ENCODE data around the gene SLC39A3.

Gene SLC39A3

DNA sequence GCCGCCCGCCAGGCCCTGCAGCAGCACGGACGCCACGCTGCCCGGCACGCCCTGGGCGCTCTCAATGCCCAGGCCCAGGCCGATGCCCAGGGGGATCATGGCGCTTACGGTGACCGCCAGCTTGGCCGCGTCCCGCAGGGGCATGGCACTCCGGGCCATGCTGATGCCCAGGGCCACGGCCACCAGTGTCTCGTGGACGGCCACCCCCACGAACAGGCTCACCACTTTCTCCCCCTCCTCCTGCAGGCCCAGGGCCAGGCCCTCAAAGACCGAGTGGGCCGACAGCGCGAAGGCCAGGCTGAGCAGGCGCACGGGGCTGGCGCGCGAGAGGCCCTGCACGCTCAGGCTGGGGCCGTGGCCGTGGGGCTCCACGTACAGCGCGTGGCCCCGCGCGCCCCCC, 6.9 kb downstream of the SLC39A3 start:
- peaks cover 0 to 6% (median 4%) of the 10 kb centered on the region in 5 experiments for H3K9me3 ChIP-seq (ENCODE audit: control extremely low read depth in 1 of 5, control insufficient read depth in 4 of 5, insufficient read depth in 2 of 5, low read depth in 1 of 5, low read length in 4 of 5)
- 94% methylated on average over 33 of the region's 38 CpGs for WGBS (ENCODE audit: insufficient coverage)
- DNase-seq, result no peak
- peaks cover 0 to 27% (median 8%) of the 10 kb centered on the region in 4 experiments for H3K4me1 ChIP-seq (ENCODE audit: control extremely low read depth in 1 of 4, control insufficient read depth in 4 of 4, insufficient read depth in 4 of 4, low read length in 3 of 4)
- peaks cover 10 to 65% (median 53%) of the 10 kb centered on the region in 4 experiments for H3K36me3 ChIP-seq (ENCODE audit: control insufficient read depth in 4 of 4, insufficient read depth in 4 of 4, low read length in 3 of 4)
- no peak overlapping the region for H3K27ac ChIP-seq (ENCODE audit: insufficient read depth in 1 of 2, low read depth in 1 of 2, low read length in 2 of 2, poor library complexity in 1 of 2, severe bottlenecking in 2 of 2)
- ChIA-PET POLR2A (no interaction called here), CTCF (no interaction called here)
- H3K4me3 ChIP-seq (ENCODE audit: control insufficient read depth in 1 of 7, extremely low read depth in 1 of 7, insufficient read depth in 4 of 7, low read depth in 2 of 7, low read length in 6 of 7), result no peak overlapping the region
- no peaks in the 10 kb centered on the region for H3K27me3 ChIP-seq (replicated peaks in 2 of 5; ENCODE audit: control insufficient read depth in 4 of 5, insufficient read depth in 5 of 5, low read length in 4 of 5)

DNA sequence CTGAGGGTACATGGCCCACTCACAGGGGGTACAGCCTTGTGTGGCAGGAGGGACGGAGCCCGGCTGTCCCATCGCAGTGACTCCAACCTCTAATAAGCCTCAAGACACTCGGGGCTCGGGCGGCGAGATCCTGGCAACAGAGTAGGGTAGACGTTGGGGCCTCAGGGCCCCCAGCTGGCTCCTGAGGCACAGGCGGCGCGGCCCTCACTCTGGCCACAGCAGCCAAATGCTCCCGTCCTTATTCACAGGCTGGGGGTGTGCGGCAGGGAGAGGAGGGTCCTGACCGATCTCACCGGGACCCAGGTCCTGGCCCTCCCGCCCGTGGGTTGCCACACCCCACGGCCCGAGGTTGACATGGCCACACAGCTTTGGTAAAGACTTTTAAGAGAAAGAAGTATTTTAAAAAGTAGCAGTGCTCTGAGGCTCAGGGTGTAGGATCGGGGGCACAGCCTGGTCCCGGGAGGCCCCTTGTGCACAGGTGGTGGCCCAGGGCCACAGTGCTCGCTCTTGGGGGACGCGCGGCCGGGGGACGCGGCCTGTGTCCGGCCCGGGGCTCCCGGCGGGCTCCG, 7.6 kb downstream of the SLC39A3 start:
- no peak for DNase-seq
- no peaks in the 10 kb centered on the region for H3K27me3 ChIP-seq (replicated peaks in 2 of 5; ENCODE audit: control insufficient read depth in 4 of 5, insufficient read depth in 5 of 5, low read length in 4 of 5)
- no peak overlapping the region for H3K4me3 ChIP-seq (ENCODE audit: control insufficient read depth in 1 of 7, extremely low read depth in 1 of 7, insufficient read depth in 4 of 7, low read depth in 2 of 7, low read length in 6 of 7)
- H3K4me1 ChIP-seq (ENCODE audit: control extremely low read depth in 1 of 4, control insufficient read depth in 4 of 4, insufficient read depth in 4 of 4, low read length in 3 of 4), result peaks cover 0 to 24% (median 6%) of the 10 kb centered on the region in 4 experiments
- ChIA-PET CTCF (interaction anchor here (0.9 kb wide), 1 partner anchor 140 kb away, joined by 3 read pairs; no protein-coding TSS in a partner anchor), POLR2A (no interaction called here)
- H3K27ac ChIP-seq (ENCODE audit: insufficient read depth in 1 of 2, low read depth in 1 of 2, low read length in 2 of 2, poor library complexity in 1 of 2, severe bottlenecking in 2 of 2), result no peak overlapping the region
- WGBS (ENCODE audit: insufficient coverage), result 96% methylated on average over 21 of the region's 33 CpGs
- peaks cover 10 to 65% (median 52%) of the 10 kb centered on the region in 4 experiments for H3K36me3 ChIP-seq (ENCODE audit: control insufficient read depth in 4 of 4, insufficient read depth in 4 of 4, low read length in 3 of 4)
- peaks cover 0 to 6% (median 4%) of the 10 kb centered on the region in 5 experiments for H3K9me3 ChIP-seq (ENCODE audit: control extremely low read depth in 1 of 5, control insufficient read depth in 4 of 5, insufficient read depth in 2 of 5, low read depth in 1 of 5, low read length in 4 of 5)

DNA sequence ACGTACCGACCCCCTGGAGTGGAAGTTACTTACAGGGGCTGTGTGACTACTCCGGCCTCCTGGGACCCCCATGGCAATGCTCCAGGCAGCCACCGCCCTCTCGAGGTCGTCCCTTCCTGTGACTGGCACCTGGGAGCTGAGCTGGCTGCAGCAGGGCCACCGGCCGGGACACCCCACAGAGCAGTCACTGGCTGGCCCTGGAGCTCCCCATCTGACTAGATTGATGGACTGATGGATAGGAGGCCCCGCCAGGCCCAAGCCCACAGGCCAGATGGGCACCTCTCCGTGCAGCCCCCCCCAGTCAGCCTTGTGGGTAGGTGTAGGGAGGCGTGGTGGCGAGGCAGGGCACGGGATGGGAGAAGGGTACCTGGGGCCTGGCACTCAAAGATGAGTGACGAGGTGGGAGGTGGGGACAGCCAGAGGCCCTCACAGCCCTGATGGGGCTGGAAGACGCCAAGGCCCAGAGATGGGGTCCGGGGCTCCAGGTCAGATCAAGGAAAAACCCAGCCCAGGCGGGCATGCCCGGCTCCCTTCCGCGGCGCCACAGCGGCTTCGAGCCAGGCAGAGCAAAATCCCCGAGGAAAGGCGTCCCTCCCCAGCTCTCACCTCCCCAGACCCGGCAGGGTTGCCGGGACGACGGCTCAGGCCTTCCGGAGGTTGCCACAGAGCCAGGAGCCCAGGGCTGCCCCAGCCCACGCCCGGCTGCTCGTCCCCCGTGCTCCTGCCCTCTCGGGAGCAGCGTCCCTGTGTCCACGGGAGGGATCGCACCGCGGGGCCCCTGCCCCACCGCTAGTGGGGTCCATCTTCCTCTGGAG, 8.4 kb downstream of the SLC39A3 start:
- H3K9me3 ChIP-seq (ENCODE audit: control extremely low read depth in 1 of 5, control insufficient read depth in 4 of 5, insufficient read depth in 2 of 5, low read depth in 1 of 5, low read length in 4 of 5), result peaks cover 0 to 2% (median 1%) of the 10 kb centered on the region in 5 experiments
- ChIA-PET CTCF (interaction anchor here (0.7 to 0.9 kb wide), 2 partner anchors 8 to 141 kb away, joined by 3 read pairs; no protein-coding TSS in a partner anchor), POLR2A (no interaction called here)
- H3K27ac ChIP-seq (ENCODE audit: insufficient read depth in 1 of 2, low read depth in 1 of 2, low read length in 2 of 2, poor library complexity in 1 of 2, severe bottlenecking in 2 of 2), result no peak overlapping the region
- 94% methylated on average over 36 of the region's 41 CpGs for whole genome bisulfite sequencing (ENCODE audit: insufficient coverage)
- peaks cover 7 to 56% (median 44%) of the 10 kb centered on the region in 4 experiments for H3K36me3 ChIP-seq (ENCODE audit: control insufficient read depth in 4 of 4, insufficient read depth in 4 of 4, low read length in 3 of 4)
- DNase-seq, result no peak
- peaks cover 0 to 23% (median 12%) of the 10 kb centered on the region in 4 experiments for H3K4me1 ChIP-seq (ENCODE audit: control extremely low read depth in 1 of 4, control insufficient read depth in 4 of 4, insufficient read depth in 4 of 4, low read length in 3 of 4)
- H3K4me3 ChIP-seq (ENCODE audit: control insufficient read depth in 1 of 7, extremely low read depth in 1 of 7, insufficient read depth in 4 of 7, low read depth in 2 of 7, low read length in 6 of 7), result no peak overlapping the region
- no peaks in the 10 kb centered on the region for H3K27me3 ChIP-seq (replicated peaks in 2 of 5; ENCODE audit: control insufficient read depth in 4 of 5, insufficient read depth in 5 of 5, low read length in 4 of 5)

DNA sequence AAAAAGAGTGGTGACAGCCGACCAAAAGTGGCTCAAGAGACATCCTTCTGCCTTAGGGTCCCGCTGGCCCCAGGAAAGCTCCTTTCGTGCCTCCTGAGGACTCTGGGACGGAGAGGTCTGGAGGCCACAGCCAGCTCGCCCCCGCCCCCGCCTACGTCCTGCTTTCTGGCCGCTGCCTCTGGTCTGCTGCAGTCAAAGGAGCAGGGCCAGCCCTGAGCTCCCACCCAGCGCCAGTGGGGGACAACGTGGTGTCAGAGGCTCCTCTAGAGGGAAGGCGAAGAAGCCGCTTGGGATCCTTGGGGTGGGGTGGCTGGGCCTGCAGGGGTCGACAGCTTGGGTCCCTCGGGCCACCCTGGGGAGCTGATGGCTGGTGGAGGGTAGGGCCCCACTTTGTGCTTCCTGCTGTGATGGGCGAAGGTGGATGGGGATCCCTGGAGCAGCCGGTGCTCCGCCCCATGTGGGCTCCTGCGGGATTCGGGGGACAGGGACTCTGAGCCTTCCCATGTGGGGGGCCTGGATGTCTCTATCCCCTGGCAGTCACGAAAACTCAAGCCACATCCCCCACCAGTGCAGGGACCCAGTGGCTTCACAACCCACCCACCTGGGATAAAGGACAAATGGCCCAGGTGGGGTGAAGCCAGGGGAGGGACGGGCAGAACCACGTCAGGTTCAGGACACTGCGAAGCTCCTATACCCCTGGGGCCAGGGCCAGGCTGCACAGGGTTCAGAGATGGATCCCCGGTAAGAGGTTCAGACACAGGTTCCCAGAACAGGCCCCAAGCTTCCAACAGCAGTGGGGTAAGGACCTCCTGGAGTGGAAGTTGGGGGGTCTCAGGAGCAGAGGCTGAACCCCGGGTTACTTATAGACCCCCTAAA, 9.6 kb downstream of the SLC39A3 start:
- peaks cover 2 to 44% (median 32%) of the 10 kb centered on the region in 4 experiments for H3K36me3 ChIP-seq (ENCODE audit: control insufficient read depth in 4 of 4, insufficient read depth in 4 of 4, low read length in 3 of 4)
- WGBS (ENCODE audit: insufficient coverage), result 98% methylated on average over 13 of the region's 26 CpGs
- ChIA-PET POLR2A (interaction anchor here (0.6 kb wide), 1 partner anchor 789 kb away, joined by 3 read pairs; no protein-coding TSS in a partner anchor), CTCF (no interaction called here)
- no peaks in the 10 kb centered on the region for H3K9me3 ChIP-seq (ENCODE audit: control extremely low read depth in 1 of 5, control insufficient read depth in 4 of 5, insufficient read depth in 2 of 5, low read depth in 1 of 5, low read length in 4 of 5)
- DNase-seq, result no peak
- H3K27me3 ChIP-seq (replicated peaks in 2 of 5; ENCODE audit: control insufficient read depth in 4 of 5, insufficient read depth in 5 of 5, low read length in 4 of 5), result no peaks in the 10 kb centered on the region
- H3K4me1 ChIP-seq (ENCODE audit: control extremely low read depth in 1 of 4, control insufficient read depth in 4 of 4, insufficient read depth in 4 of 4, low read length in 3 of 4), result peaks cover 0 to 18% (median 13%) of the 10 kb centered on the region in 4 experiments
- no peak overlapping the region for H3K27ac ChIP-seq (ENCODE audit: insufficient read depth in 1 of 2, low read depth in 1 of 2, low read length in 2 of 2, poor library complexity in 1 of 2, severe bottlenecking in 2 of 2)
- H3K4me3 ChIP-seq (ENCODE audit: control insufficient read depth in 1 of 7, extremely low read depth in 1 of 7, insufficient read depth in 4 of 7, low read depth in 2 of 7, low read length in 6 of 7), result no peak overlapping the region

DNA sequence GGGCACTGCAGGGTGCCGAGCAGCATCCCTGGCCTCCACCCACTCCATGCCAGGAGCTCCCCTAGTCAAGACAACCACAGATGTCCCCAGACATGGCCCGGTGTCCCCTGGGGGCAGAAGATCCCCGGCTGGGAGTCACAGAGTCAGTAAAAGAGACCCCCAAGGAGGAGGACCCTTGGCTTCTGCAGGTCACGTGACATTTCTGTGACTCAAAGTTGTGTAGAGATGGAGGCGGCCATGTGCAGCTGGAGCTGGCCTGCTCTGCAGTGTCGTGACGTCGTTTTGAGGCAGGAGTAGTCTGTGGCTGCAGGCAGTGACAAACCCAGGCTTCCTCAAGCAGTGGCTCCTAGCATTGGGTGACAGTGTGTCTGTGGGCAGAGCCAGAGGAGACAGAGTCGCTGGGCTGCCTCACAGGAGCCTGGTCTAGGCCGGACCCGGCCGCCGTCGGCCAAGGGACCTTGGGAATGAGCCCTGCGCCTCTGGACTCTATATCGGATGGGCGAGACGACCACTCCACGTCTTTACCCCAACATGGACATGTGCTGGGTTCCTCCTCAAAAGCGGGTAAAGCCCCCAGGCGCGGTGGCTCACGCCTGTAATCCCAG, 10.9 kb downstream of the SLC39A3 start:
- no peak overlapping the region for H3K4me3 ChIP-seq (ENCODE audit: control insufficient read depth in 1 of 7, extremely low read depth in 1 of 7, insufficient read depth in 4 of 7, low read depth in 2 of 7, low read length in 6 of 7)
- H3K27me3 ChIP-seq (replicated peaks in 2 of 5; ENCODE audit: control insufficient read depth in 4 of 5, insufficient read depth in 5 of 5, low read length in 4 of 5), result no peaks in the 10 kb centered on the region
- no peak overlapping the region for H3K27ac ChIP-seq (ENCODE audit: insufficient read depth in 1 of 2, low read depth in 1 of 2, low read length in 2 of 2, poor library complexity in 1 of 2, severe bottlenecking in 2 of 2)
- no peaks in the 10 kb centered on the region for H3K9me3 ChIP-seq (ENCODE audit: control extremely low read depth in 1 of 5, control insufficient read depth in 4 of 5, insufficient read depth in 2 of 5, low read depth in 1 of 5, low read length in 4 of 5)
- 96% methylated on average over 22 of the region's 23 CpGs for WGBS (ENCODE audit: insufficient coverage)
- H3K36me3 ChIP-seq (ENCODE audit: control insufficient read depth in 4 of 4, insufficient read depth in 4 of 4, low read length in 3 of 4), result peaks cover 2 to 31% (median 19%) of the 10 kb centered on the region in 4 experiments
- CTCF ChIA-PET, result interaction anchor here (1.0 kb wide), 1 partner anchor 14 kb away, joined by 3 read pairs; no protein-coding TSS in a partner anchor
- peaks cover 0 to 18% (median 12%) of the 10 kb centered on the region in 4 experiments for H3K4me1 ChIP-seq (ENCODE audit: control extremely low read depth in 1 of 4, control insufficient read depth in 4 of 4, insufficient read depth in 4 of 4, low read length in 3 of 4)
- DNase-seq, result peak in 1 of 3 donors; percentile 35
- POLR2A ChIA-PET, result no interaction called here

DNA sequence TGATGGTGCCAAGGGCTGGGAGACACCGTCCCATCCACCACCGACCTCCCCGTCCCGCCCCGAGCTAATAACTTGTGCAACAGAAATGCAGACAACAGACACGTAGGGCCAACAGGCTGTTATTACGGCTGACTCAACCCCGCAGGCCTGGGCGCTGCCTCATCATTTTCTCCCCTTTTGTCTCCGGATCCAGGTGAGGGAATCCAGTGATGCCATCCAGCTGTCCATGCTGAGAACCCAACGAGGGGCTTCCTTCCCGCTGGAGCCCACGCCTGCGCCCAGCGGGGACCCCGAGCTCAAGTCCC, 12.2 kb downstream of the SLC39A3 start:
- H3K27me3 ChIP-seq (replicated peaks in 2 of 5; ENCODE audit: control insufficient read depth in 4 of 5, insufficient read depth in 5 of 5, low read length in 4 of 5), result no peaks in the 10 kb centered on the region
- ChIA-PET POLR2A (interaction anchor here (0.9 to 1.4 kb wide), 3 partner anchors 10 to 22 kb away, joined by 3 to 5 read pairs (median 3); no protein-coding TSS in a partner anchor), CTCF (interaction anchor here (0.7 to 1.6 kb wide), 6 partner anchors 12 to 79 kb away, joined by 3 to 6 read pairs (median 3); no protein-coding TSS in a partner anchor)
- 88% methylated on average over 16 of the region's 16 CpGs for whole genome bisulfite sequencing (ENCODE audit: insufficient coverage)
- no peak for DNase-seq
- H3K9me3 ChIP-seq (ENCODE audit: control extremely low read depth in 1 of 5, control insufficient read depth in 4 of 5, insufficient read depth in 2 of 5, low read depth in 1 of 5, low read length in 4 of 5), result no peaks in the 10 kb centered on the region
- peaks cover 0 to 20% (median 15%) of the 10 kb centered on the region in 4 experiments for H3K4me1 ChIP-seq (ENCODE audit: control extremely low read depth in 1 of 4, control insufficient read depth in 4 of 4, insufficient read depth in 4 of 4, low read length in 3 of 4)
- no peak overlapping the region for H3K4me3 ChIP-seq (ENCODE audit: control insufficient read depth in 1 of 7, extremely low read depth in 1 of 7, insufficient read depth in 4 of 7, low read depth in 2 of 7, low read length in 6 of 7)
- no peak overlapping the region for H3K27ac ChIP-seq (ENCODE audit: insufficient read depth in 1 of 2, low read depth in 1 of 2, low read length in 2 of 2, poor library complexity in 1 of 2, severe bottlenecking in 2 of 2)
- peaks cover 0 to 19% (median 10%) of the 10 kb centered on the region in 4 experiments for H3K36me3 ChIP-seq (ENCODE audit: control insufficient read depth in 4 of 4, insufficient read depth in 4 of 4, low read length in 3 of 4)
